ENCODE results near the gene MYH7B. TPM values are rescaled to one million over a fixed set of nuclear protein-coding genes. Genes with fewer than 3 reads are reported as not detected.

MYH7B gene
- total RNA-seq, 4 donors from 2014 or later: 0.19 to 0.56 (median 0.40) TPM

GRCh38 chr20:34985461-34986310, 30.0 kb downstream of the MYH7B start:
- TF ChIP-seq, protein P1, sequence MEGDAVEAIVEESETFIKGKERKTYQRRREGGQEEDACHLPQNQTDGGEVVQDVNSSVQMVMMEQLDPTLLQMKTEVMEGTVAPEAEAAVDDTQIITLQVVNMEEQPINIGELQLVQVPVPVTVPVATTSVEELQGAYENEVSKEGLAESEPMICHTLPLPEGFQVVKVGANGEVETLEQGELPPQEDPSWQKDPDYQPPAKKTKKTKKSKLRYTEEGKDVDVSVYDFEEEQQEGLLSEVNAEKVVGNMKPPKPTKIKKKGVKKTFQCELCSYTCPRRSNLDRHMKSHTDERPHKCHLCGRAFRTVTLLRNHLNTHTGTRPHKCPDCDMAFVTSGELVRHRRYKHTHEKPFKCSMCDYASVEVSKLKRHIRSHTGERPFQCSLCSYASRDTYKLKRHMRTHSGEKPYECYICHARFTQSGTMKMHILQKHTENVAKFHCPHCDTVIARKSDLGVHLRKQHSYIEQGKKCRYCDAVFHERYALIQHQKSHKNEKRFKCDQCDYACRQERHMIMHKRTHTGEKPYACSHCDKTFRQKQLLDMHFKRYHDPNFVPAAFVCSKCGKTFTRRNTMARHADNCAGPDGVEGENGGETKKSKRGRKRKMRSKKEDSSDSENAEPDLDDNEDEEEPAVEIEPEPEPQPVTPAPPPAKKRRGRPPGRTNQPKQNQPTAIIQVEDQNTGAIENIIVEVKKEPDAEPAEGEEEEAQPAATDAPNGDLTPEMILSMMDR (IDR thresholded peaks at IDR 0.05): no peak
- ATAC-seq (ENCODE audit: low FRiP score) (no peak), DNase-seq (ENCODE audit: low spot score) (no peak)

GRCh38 chr20:34986311-34987287, 30.9 kb downstream of the MYH7B start:
- TF ChIP-seq, protein P1 (IDR thresholded peaks at IDR 0.05): no peak
- no peak for DNase-seq (ENCODE audit: low spot score)
- ATAC-seq (ENCODE audit: low FRiP score): no peak

DNA sequence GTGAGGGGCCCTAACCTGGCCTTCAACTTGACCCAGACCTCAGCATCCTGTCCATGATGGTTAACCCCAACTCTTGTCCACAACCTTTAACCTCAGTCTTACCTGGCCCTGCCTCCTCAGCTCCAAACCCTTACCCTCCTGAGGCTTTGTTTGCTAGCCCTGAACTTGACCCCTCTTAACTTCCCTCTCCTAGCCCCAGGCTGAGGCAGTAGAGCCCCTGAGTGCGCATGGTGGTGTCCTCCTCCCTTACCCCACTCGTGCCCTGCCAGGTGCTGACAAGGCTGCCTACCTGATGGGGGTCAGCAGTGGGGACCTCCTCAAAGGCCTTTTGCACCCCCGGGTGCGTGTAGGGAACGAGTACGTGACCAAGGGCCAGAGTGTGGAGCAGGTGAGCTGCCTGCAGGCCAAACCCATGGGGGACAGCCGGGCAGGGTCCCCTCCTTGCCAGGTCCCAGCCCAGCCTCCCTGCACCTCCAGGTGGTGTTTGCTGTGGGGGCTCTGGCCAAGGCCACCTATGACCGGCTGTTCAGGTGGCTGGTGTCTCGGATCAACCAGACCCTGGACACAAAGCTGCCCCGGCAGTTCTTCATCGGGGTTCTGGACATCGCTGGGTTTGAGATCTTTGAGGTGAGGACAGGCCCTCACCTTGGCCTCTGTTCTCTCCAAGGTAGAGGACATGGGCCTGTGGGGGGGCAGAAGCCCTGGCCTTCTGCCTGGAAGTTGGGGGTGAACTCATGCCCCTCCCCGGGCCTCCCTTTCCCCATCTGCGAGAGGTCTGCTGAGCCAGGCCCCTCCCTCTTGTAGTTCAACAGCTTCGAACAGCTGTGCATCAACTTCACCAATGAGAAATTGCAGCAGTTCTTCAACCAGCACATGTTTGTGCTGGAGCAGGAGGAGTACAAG, 31.9 kb downstream of the MYH7B start:
- DNase-seq (ENCODE audit: low spot score) (no peak), ATAC-seq (ENCODE audit: low FRiP score) (no peak)
- TF ChIP-seq, protein P1 (IDR thresholded peaks at IDR 0.05): no peak

DNA sequence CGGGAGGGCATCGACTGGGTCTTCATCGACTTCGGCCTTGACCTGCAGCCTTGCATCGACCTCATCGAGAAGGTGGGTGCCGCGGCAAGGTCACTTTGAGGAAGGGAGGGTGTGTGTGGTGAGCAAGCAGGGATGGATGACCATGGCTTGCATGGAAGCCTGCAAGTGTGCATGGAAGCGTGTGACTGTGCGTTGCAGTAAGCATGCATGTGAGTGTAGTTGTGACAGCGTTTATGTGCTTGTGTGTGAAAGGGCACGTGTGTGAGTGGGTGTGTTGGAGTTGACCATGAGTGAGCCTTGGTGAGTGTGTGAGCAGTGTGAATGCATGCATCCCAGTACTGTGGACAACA, 32.5 kb downstream of the MYH7B start:
- DNase-seq (ENCODE audit: low spot score) (no peak), ATAC-seq (ENCODE audit: low FRiP score) (no peak)
- TF ChIP-seq, protein P1 (IDR thresholded peaks at IDR 0.05): no peak

- no peak for DNase-seq (ENCODE audit: low spot score)
- no peak for ATAC-seq (ENCODE audit: low FRiP score)
- TF ChIP-seq, protein P1 (IDR thresholded peaks at IDR 0.05): no peak
Measured at GRCh38 chr20:34989118-34989517, 33.5 kb downstream of the MYH7B start.

- DNase-seq (ENCODE audit: low spot score) (no peak), ATAC-seq (ENCODE audit: low FRiP score) (no peak)
- TF ChIP-seq, protein P1 (IDR thresholded peaks at IDR 0.05): no peak
Measured at GRCh38 chr20:34989670-34990069, 34.0 kb downstream of the MYH7B start.
